Adrenal gland (tissue), 12 donors: ENCODE results near the gene MYO1E. TPM values are rescaled to one million over a fixed set of nuclear protein-coding genes. Genes with fewer than 3 reads are reported as not detected.

Source experiments
- DNase-seq, 7 donors: peaks; one replicate each; pipeline ENCODE4 v3.0.0-alpha.2; 2019 to 2020
- H3K27ac ChIP-seq, 5 donors: fragments of 200-600 bp; sonication (generic) in 4 of 5; 1 replicate in 3 of 5; 2 replicates in 2 of 5; pipeline versions ENCODE4 v1.5.1 to v1.8.0; 2016 to 2020; ENCODE audit warnings: mild to moderate bottlenecking in 1 of 5
- H3K27me3 ChIP-seq: fragments of 200-600 bp; 2 replicates; pipeline ENCODE4 v1.8.0; 2021
- H3K36me3 ChIP-seq, 2 donors: fragments of 200-600 bp; replicated peaks in 1 of 2; 1 replicate in 1 of 2; 2 replicates in 1 of 2; pipeline versions ENCODE4 v1.5.1 to v1.8.0; 2018 to 2022
- H3K4me1 ChIP-seq, 2 donors: fragments of 200-600 bp; replicated peaks in 1 of 2; 1 replicate in 1 of 2; 2 replicates in 1 of 2; pipeline versions ENCODE4 v1.5.1 to v1.8.0; 2018 to 2021
- H3K4me3 ChIP-seq, 4 donors: fragments of 200-600 bp; sonication (generic) in 3 of 4; one replicate each; pipeline ENCODE4 v1.5.1; 2016 to 2018
- H3K9me3 ChIP-seq, 3 donors: fragments of 200-600 bp; sonication (generic) in 1 of 3; replicated peaks in 1 of 3; 1 replicate in 2 of 3; 2 replicates in 1 of 3; pipeline versions ENCODE4 v1.5.1 to v1.8.0; 2016 to 2021
- CTCF ChIP-seq, 6 experiments: fragments of 450-650 bp in 4 of 6; fragments of 200-600 bp in 2 of 6; sonication (generic) in 1 of 6; IDR thresholded peaks; 1 replicate in 5 of 6; 2 replicates in 1 of 6; pipeline versions ENCODE4 v1.5.1 to v1.8.0; 2016 to 2021; ENCODE audit warnings: antibody characterized with exemption in 6 of 6, mild to moderate bottlenecking in 2 of 6, moderate library complexity in 1 of 6
- POLR2A ChIP-seq, 2 donors: fragments of 450-650 bp; IDR thresholded peaks; one replicate each; pipeline ENCODE4 v1.6.1; 2017; ENCODE audit warnings: antibody characterized with exemption in 2 of 2, mild to moderate bottlenecking in 2 of 2, moderate library complexity in 1 of 2
- WGBS, 4 donors: extraction: QIAGEN DNeasy Blood & Tissue Kit in 2 of 4; methylation state at CpG; one replicate each; pipeline versions ENCODE4 v1.1.5 to v1.1.7; 2013 to 2017; 5-methylcytosine and 5-hydroxymethylcytosine counted together
- intact Hi-C, 2 donors: fragments of 100-400 bp; cut with DNase I; formaldehyde crosslinking; loops; one replicate each; pipeline versions ENCODE4 v1.14.1 to v1.15.0; 2022 to 2023
- polyA plus RNA-seq, 3 donors: library from polyadenylated mRNA; stranded (reverse); fragments of 200-250 nt in 2 of 3; fragments of 350-450 nt in 1 of 3; fragmentation: Illumina TruSeq in 1 of 3; extraction: RNeasy Lipid Tissue Mini Kit (QIAGEN cat#74804) in 1 of 3; gene quantifications; one replicate each; pipeline ENCODE4 v1.2.3, GENCODE V29; 2013 to 2014
- total RNA-seq, 9 donors: library from RNA; depleted of rRNA in 4 of 9; stranded (reverse); fragments of >200 nt in 4 of 9; fragments of 120-200 nt in 1 of 9; fragmentation: NEBNext Ultra II Directional in 1 of 9; extraction: Animal tissue kit (Norgen Biotek cat#: 25700) in 1 of 9; gene quantifications; one replicate each; pipeline versions ENCODE4 v1.1.0 to v1.2.4, GENCODE V29; 2013 to 2023
- donor health status: healthy with polysubstance abuse.
- donor health status: Bipolar disorder and iron deficiency.
- donor health status: DM: yes; HTN: yes; CAD: no.
- donor health status: DM: no; HTN: no; CAD: no.
- donor health status: DM: no; HTN: no; CAD: no.
- donor health status: DM: yes; HTN: yes; CAD: no.

The MYO1E gene
- total and polyA plus RNA-seq, 12 donors, result 11.9 to 50.8 (median 26.0) TPM

GRCh38 chr15:59321000-59321689, 51.5 kb downstream of the MYO1E start:
- no peak overlapping the region for H3K4me3 ChIP-seq
- H3K4me1 ChIP-seq, result peaks cover 0 to 5% of the 10 kb centered on the region in 2 donors
- WGBS, 4 donors, result 70 to 94% (median 90%) methylated on average over 4 of the region's 4 CpGs
- DNase-seq, result no peak
- H3K27ac ChIP-seq, result no peak overlapping the region
- no peaks in the 10 kb centered on the region for H3K36me3 ChIP-seq
- no peaks in the 10 kb centered on the region for H3K9me3 ChIP-seq
- no peak for TF ChIP-seq POLR2A (IDR thresholded peaks at IDR 0.05)
- TF ChIP-seq CTCF (IDR thresholded peaks at IDR 0.05), result no peak
- intact Hi-C loops, result no loop called here
- no peaks in the 10 kb centered on the region for H3K27me3 ChIP-seq

GRCh38 chr15:59317211-59317610, 55.5 kb downstream of the MYO1E start:
- no peak for TF ChIP-seq CTCF (IDR thresholded peaks at IDR 0.05)
- TF ChIP-seq POLR2A (IDR thresholded peaks at IDR 0.05), result no peak

GRCh38 chr15:59315914-59316451, 56.7 kb downstream of the MYO1E start:
- peak in 1 of 7 donors; percentile 37 for DNase-seq
- Histone ChIP-seq H3K4me3 (no peak overlapping the region), H3K27ac (no peak overlapping the region), H3K9me3 (no peaks in the 10 kb centered on the region), H3K4me1 (peaks cover 0 to 10% of the 10 kb centered on the region in 2 donors), H3K27me3 (no peaks in the 10 kb centered on the region), H3K36me3 (no peaks in the 10 kb centered on the region)
- intact Hi-C loops, result no loop called here
- TF ChIP-seq POLR2A (IDR thresholded peaks at IDR 0.05), result no peak
- no peak for TF ChIP-seq CTCF (IDR thresholded peaks at IDR 0.05)
- WGBS, 4 donors, result 32 to 48% (median 42%) methylated on average over 6 of the region's 6 CpGs

More at GRCh38 chr15:59317211-59317610, 55.5 kb downstream of the MYO1E start:
- Histone ChIP-seq H3K4me3 (no peak overlapping the region), H3K27ac (no peak overlapping the region), H3K36me3 (no peaks in the 10 kb centered on the region), H3K9me3 (no peaks in the 10 kb centered on the region), H3K4me1 (peaks cover 0 to 10% of the 10 kb centered on the region in 2 donors), H3K27me3 (no peaks in the 10 kb centered on the region)
- intact Hi-C loops, result no loop called here
- DNase-seq, result no peak
- WGBS, 4 donors, result 92 to 100% (median 100%) methylated on average over 1 of the region's 1 CpG

GRCh38 chr15:59313641-59314332, 58.9 kb downstream of the MYO1E start:
- DNase-seq, result peak in 3 of 7 donors; percentile 13 to 36 (median 35)
- Histone ChIP-seq H3K9me3 (no peaks in the 10 kb centered on the region), H3K27me3 (no peaks in the 10 kb centered on the region), H3K4me1 (peaks cover 0 to 10% of the 10 kb centered on the region in 2 donors), H3K27ac (no peak overlapping the region), H3K4me3 (no peak overlapping the region), H3K36me3 (no peaks in the 10 kb centered on the region)
- TF ChIP-seq POLR2A (IDR thresholded peaks at IDR 0.05) (no peak), CTCF (IDR thresholded peaks at IDR 0.05) (no peak)
- WGBS, 4 donors, result 67 to 78% (median 73%) methylated on average over 6 of the region's 6 CpGs
- intact Hi-C loops, result no loop called here
